Transverse colon (tissue), 3 donors: ENCODE measurements around the gene CA6.

Source experiments
- POLR2A ChIP-seq: fragments of 450-650 bp; IDR thresholded peaks from one replicate; pipeline ENCODE4 v1.6.1; 2016; ENCODE audit warnings: antibody characterized with exemption, mild to moderate bottlenecking, moderate library complexity
- TF ChIP-seq, protein P1 (sequence below), 5 experiments: fragments of 200-600 bp in 3 of 5; fragments of 450-650 bp in 2 of 5; sonication (generic) in 3 of 5; IDR thresholded peaks; 1 replicate in 2 of 5; 2 replicates in 3 of 5; pipeline ENCODE4 v1.5.1; 2016 to 2017; ENCODE audit warnings: antibody characterized with exemption in 5 of 5, inconsistent platforms in 3 of 5, mild to moderate bottlenecking in 2 of 5, moderate library complexity in 1 of 5

DNA sequence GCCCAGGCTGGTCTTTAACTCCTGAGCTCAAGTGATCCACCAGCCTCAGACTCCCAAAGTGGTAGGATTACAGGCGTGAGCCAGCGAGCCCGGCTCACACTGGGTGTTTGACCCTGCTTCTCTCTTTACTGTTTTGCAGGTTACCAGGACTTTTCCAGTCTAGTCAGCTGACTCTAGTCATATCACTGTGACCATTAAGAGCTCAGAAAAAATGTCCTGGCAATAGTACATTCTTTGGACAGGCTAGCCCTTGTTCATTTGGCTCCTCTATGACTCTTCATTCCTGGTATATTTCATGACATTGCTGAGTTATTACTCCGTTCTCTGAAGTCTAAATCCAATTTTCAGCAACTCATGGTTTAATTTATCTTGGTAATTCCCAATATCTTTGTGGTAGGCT, 8.0 kb upstream of the CA6 start:
- TF ChIP-seq, protein P1, sequence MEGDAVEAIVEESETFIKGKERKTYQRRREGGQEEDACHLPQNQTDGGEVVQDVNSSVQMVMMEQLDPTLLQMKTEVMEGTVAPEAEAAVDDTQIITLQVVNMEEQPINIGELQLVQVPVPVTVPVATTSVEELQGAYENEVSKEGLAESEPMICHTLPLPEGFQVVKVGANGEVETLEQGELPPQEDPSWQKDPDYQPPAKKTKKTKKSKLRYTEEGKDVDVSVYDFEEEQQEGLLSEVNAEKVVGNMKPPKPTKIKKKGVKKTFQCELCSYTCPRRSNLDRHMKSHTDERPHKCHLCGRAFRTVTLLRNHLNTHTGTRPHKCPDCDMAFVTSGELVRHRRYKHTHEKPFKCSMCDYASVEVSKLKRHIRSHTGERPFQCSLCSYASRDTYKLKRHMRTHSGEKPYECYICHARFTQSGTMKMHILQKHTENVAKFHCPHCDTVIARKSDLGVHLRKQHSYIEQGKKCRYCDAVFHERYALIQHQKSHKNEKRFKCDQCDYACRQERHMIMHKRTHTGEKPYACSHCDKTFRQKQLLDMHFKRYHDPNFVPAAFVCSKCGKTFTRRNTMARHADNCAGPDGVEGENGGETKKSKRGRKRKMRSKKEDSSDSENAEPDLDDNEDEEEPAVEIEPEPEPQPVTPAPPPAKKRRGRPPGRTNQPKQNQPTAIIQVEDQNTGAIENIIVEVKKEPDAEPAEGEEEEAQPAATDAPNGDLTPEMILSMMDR (IDR thresholded peaks at IDR 0.05): no peak
- TF ChIP-seq POLR2A: no peak
